Measurements from ENCODE around the gene MLH1.

Gene MLH1

DNA sequence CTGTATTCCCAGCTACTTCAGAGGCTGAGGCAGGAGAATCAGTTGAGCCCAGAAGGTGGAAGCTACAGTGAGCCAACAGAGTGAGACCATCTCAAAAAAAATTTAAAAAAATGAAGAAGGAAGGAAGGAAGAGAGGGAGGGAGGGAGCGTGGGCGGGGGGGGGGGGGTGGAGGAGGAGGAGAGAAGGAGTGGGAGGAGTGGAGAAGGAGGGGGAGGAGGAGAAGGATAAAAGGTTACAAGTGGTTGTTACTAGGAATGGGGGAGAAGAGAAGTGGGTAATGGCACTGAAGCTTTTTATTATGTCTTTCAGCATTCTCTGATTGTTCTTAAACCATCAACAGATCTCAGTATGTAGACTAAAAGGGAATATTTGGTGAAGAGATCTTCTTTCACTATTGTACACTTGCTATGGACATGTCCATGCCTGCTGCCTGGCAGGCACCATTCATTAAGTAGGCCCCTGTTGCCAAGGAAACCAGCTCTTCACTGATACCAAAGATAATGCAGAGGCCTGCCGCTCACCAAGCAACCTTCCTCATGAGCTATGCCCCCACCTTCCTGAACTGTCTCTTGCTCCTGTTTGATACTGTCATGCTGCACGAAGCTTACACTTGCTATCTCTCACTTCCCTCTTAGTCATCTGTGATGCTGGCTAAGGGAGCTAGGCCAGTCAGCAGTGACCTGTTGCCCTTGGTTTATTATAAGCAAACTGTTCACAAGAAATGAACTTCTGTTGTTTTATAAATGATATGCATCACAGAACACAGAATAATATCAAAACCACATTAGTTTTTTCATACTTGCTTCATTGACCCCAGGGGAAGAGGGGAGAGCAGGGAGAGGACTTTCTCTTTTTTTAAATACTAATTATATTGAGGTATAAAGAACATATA, 23.5 kb upstream of the MLH1 start:
- Histone ChIP-seq H3K4me1 (no peaks in the 10 kb centered on the region), H3K9me3 (no peaks in the 10 kb centered on the region), H3K27ac (no peak overlapping the region), H3K36me3 (no peaks in the 10 kb centered on the region), H3K27me3 (no peaks in the 10 kb centered on the region), H3K4me3 (no peak overlapping the region)
- intact Hi-C loops (cut with DNase I; ENCODE audit: low total_unique reads), result no loop called here
- TF ChIP-seq CTCF (IDR thresholded peaks at IDR 0.05), result no peak
- DNase-seq, result no peak

DNA sequence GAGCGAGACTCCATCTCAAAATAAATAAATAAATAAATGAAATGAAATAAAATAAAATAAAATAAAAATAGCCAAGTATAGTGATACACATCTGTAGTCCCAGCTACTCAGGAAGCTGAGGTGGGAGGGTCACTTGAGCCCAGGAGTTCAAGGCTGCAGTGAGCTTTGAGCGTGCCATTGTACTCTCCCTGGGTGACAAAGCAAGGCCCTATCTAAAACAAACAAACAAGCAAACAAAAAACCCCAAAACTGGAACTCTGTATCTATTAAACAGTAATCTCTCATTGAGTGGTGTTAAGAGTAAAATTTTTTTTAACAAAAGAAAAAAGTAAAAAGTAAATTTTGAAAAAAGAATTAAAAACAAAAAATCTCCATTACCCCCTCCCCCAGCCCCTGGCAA, 21.2 kb upstream of the MLH1 start:
- intact Hi-C loops (cut with DNase I; ENCODE audit: low total_unique reads), result no loop called here
- Histone ChIP-seq H3K36me3 (peaks cover 0 to 10% (median 0%) of the 10 kb centered on the region in 3 donors), H3K4me1 (no peaks in the 10 kb centered on the region), H3K9me3 (no peaks in the 10 kb centered on the region), H3K4me3 (no peak overlapping the region), H3K27ac (no peak overlapping the region), H3K27me3 (no peaks in the 10 kb centered on the region)
- TF ChIP-seq CTCF (IDR thresholded peaks at IDR 0.05), result no peak
- no peak for DNase-seq

- H3K4me1 ChIP-seq, result no peaks in the 10 kb centered on the region
- no peaks in the 10 kb centered on the region for H3K9me3 ChIP-seq
These were observed 20.2 kb upstream of the MLH1 start for GRCh38 chr3:36973139-36973538.

DNA sequence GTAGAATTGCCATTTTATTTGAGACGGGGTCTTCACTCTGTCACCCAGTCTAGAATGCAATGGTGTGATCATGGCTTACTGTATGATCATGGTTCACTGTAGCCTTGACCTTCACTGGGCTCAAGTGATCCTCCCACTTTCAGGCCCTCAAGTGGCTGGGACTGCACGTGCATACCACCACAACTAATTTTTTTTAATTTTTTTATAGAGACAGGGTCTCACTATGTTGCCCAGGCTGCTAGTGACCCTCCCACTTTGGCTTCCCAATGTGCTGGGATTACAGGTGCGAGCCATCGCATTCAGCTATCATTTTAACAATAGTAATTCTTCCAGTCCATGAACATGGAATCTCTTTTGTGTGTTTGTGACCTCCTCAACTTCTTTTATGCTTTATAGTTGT, 12.3 kb upstream of the MLH1 start:
- intact Hi-C loops (cut with DNase I; ENCODE audit: low total_unique reads), result no loop called here
- no peak for DNase-seq
- H3K4me1 ChIP-seq, result no peaks in the 10 kb centered on the region
- H3K27ac ChIP-seq, result no peak overlapping the region
- no peak overlapping the region for H3K4me3 ChIP-seq
- H3K9me3 ChIP-seq, result peaks cover 0 to 11% (median 7%) of the 10 kb centered on the region in 3 donors
- peaks cover 42 to 56% (median 45%) of the 10 kb centered on the region in 3 donors for H3K36me3 ChIP-seq
- TF ChIP-seq CTCF (IDR thresholded peaks at IDR 0.05), result no peak
- no peaks in the 10 kb centered on the region for H3K27me3 ChIP-seq

More at GRCh38 chr3:36973139-36973538, 20.2 kb upstream of the MLH1 start:
- H3K4me3 ChIP-seq, result no peak overlapping the region
- H3K27me3 ChIP-seq, result no peaks in the 10 kb centered on the region
- no peak overlapping the region for H3K27ac ChIP-seq
- no peak for TF ChIP-seq CTCF (IDR thresholded peaks at IDR 0.05)
- intact Hi-C loops (cut with DNase I; ENCODE audit: low total_unique reads), result no loop called here
- H3K36me3 ChIP-seq, result peaks cover 0 to 10% (median 0%) of the 10 kb centered on the region in 3 donors
- DNase-seq, result no peak

DNA sequence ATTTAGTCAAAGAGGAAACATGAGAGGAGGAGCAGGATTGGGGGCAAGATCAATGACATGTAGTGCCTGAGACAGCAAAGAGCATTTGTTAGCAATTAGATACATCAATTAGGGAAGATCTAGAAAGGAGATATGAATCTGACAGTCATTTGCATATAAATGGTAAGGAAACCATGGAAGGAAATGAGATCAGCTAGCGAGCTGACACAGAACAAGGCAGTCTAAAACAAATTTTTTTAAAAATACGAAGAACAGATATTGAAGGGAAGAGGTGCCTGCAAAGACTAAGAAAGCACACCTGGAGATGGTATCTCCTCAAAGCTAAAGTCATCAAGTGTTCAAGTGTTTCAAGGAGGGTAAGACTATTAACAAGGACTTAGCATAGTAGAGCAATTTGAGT, 5.0 kb upstream of the MLH1 start:
- Histone ChIP-seq H3K27ac (no peak overlapping the region), H3K4me3 (no peak overlapping the region), H3K36me3 (peaks cover 36 to 51% (median 37%) of the 10 kb centered on the region in 3 donors), H3K9me3 (no peaks in the 10 kb centered on the region), H3K27me3 (no peaks in the 10 kb centered on the region), H3K4me1 (peaks cover 0 to 47% (median 38%) of the 10 kb centered on the region in 4 donors)
- no peak for DNase-seq
- no peak for TF ChIP-seq CTCF (IDR thresholded peaks at IDR 0.05)
- intact Hi-C loops (cut with DNase I; ENCODE audit: low total_unique reads), result no loop called here

Measured in tibial artery (tissue), 4 donors.